Sigmoid colon (tissue), 7 donors: ENCODE data around the gene GCHFR. TPM values are rescaled to one million over a fixed set of nuclear protein-coding genes. Genes with fewer than 3 reads are reported as not detected.

Source experiments
- DNase-seq: peaks from one replicate; pipeline ENCODE4 v3.0.0-alpha.2; 2019
- H3K27ac ChIP-seq, 4 donors: fragments of 200-600 bp; sonication (generic); one replicate each; pipeline ENCODE4 v1.5.1; 2016 to 2019; ENCODE audit warnings: mild to moderate bottlenecking in 1 of 4
- H3K27me3 ChIP-seq, 3 donors: fragments of 200-600 bp; sonication (generic); one replicate each; pipeline ENCODE4 v1.5.1; 2019; ENCODE audit warnings: mild to moderate bottlenecking in 1 of 3
- H3K36me3 ChIP-seq, 4 donors: fragments of 200-600 bp; sonication (generic); one replicate each; pipeline ENCODE4 v1.5.1; 2016 to 2019
- H3K4me1 ChIP-seq, 4 donors: fragments of 200-600 bp; sonication (generic); one replicate each; pipeline ENCODE4 v1.5.1; 2017 to 2019
- H3K4me3 ChIP-seq, 4 donors: fragments of 200-600 bp; sonication (generic); one replicate each; pipeline ENCODE4 v1.5.1; 2017 to 2019; ENCODE audit warnings: mild to moderate bottlenecking in 2 of 4, moderate library complexity in 1 of 4
- H3K9me3 ChIP-seq, 4 donors: fragments of 200-600 bp in 3 of 4; sonication (generic) in 3 of 4; one replicate each; pipeline versions ENCODE4 v1.5.1 to v1.6.1; 2013 to 2019
- EP300 ChIP-seq, 4 donors: sonication (generic); formaldehyde crosslinking; IDR thresholded peaks; one replicate each; pipeline ENCODE4 v1.6.1; 2017; ENCODE audit warnings: antibody characterized with exemption in 4 of 4
- POLR2A ChIP-seq, 2 donors: fragments of 450-650 bp; IDR thresholded peaks; one replicate each; pipeline ENCODE4 v1.6.1; 2016; ENCODE audit warnings: antibody characterized with exemption in 2 of 2, mild to moderate bottlenecking in 2 of 2, moderate library complexity in 2 of 2
- POLR2AphosphoS5 ChIP-seq, 4 donors: sonication (generic); formaldehyde crosslinking; IDR thresholded peaks; one replicate each; pipeline ENCODE4 v1.6.1; 2017; ENCODE audit warnings: antibody characterized with exemption in 4 of 4
- WGBS, 2 donors: extraction: QIAGEN DNeasy Blood & Tissue Kit; methylation state at CpG; one replicate each; pipeline ENCODE4 v1.1.7; 2013; 5-methylcytosine and 5-hydroxymethylcytosine counted together
- intact Hi-C: fragments of 100-400 bp; cut with DNase I; formaldehyde crosslinking; loops from one replicate; pipeline ENCODE4 v1.15.1; 2023
- polyA plus RNA-seq, 3 donors: library from polyadenylated mRNA; stranded (reverse); fragments of 200-250 nt; gene quantifications; one replicate each; pipeline ENCODE4 v1.2.3, GENCODE V29; 2013
- total RNA-seq, 4 donors: library from RNA; depleted of rRNA; stranded (reverse); fragments of >200 nt; gene quantifications; one replicate each; pipeline ENCODE4 v1.1.0, GENCODE V29; 2016
- TF ChIP-seq, protein P1 (sequence below), 4 experiments: fragments of 450-650 bp in 3 of 4; fragments of 200-600 bp in 1 of 4; IDR thresholded peaks; one replicate each; pipeline ENCODE4 v1.5.1; 2016 to 2019; ENCODE audit warnings: antibody characterized with exemption in 4 of 4, mild to moderate bottlenecking in 3 of 4, moderate library complexity in 2 of 4
- donor health status: healthy with polysubstance abuse.
- donor health status: Bipolar disorder and iron deficiency.
- donor health status: healthy.

Gene GCHFR
- total and polyA plus RNA-seq, 7 donors, result 2.2 to 71.7 (median 27.8) TPM

- intact Hi-C loops, result no loop called here
- H3K27ac ChIP-seq, result no peak overlapping the region
- peaks cover 0 to 5% (median 0%) of the 10 kb centered on the region in 4 donors for H3K36me3 ChIP-seq
- no peak for DNase-seq
- H3K9me3 ChIP-seq, result no peaks in the 10 kb centered on the region
- H3K4me1 ChIP-seq, result peaks cover 0 to 4% (median 0%) of the 10 kb centered on the region in 4 donors
- 96 to 98% methylated on average over 3 of the region's 3 CpGs for WGBS, 2 donors
- no peak overlapping the region for H3K4me3 ChIP-seq
- H3K27me3 ChIP-seq, result no peaks in the 10 kb centered on the region
- TF ChIP-seq EP300 (IDR thresholded peaks at IDR 0.05) (no peak), POLR2AphosphoS5 (IDR thresholded peaks at IDR 0.05) (no peak), POLR2A (IDR thresholded peaks at IDR 0.05) (no peak)
- TF ChIP-seq, protein P1, sequence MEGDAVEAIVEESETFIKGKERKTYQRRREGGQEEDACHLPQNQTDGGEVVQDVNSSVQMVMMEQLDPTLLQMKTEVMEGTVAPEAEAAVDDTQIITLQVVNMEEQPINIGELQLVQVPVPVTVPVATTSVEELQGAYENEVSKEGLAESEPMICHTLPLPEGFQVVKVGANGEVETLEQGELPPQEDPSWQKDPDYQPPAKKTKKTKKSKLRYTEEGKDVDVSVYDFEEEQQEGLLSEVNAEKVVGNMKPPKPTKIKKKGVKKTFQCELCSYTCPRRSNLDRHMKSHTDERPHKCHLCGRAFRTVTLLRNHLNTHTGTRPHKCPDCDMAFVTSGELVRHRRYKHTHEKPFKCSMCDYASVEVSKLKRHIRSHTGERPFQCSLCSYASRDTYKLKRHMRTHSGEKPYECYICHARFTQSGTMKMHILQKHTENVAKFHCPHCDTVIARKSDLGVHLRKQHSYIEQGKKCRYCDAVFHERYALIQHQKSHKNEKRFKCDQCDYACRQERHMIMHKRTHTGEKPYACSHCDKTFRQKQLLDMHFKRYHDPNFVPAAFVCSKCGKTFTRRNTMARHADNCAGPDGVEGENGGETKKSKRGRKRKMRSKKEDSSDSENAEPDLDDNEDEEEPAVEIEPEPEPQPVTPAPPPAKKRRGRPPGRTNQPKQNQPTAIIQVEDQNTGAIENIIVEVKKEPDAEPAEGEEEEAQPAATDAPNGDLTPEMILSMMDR (IDR thresholded peaks at IDR 0.05), result no peak
Observed at GRCh38 chr15:40799523-40799922, 35.7 kb downstream of the GCHFR start.

- Histone ChIP-seq H3K27me3 (no peaks in the 10 kb centered on the region), H3K36me3 (peaks cover 0 to 5% (median 0%) of the 10 kb centered on the region in 4 donors), H3K27ac (no peak overlapping the region), H3K9me3 (no peaks in the 10 kb centered on the region), H3K4me1 (peaks cover 0 to 17% (median 11%) of the 10 kb centered on the region in 4 donors), H3K4me3 (no peak overlapping the region)
- WGBS, 2 donors, result 78 to 90% methylated on average over 2 of the region's 2 CpGs
- TF ChIP-seq, protein P1 (IDR thresholded peaks at IDR 0.05), result no peak
- TF ChIP-seq EP300 (IDR thresholded peaks at IDR 0.05), result no peak
- TF ChIP-seq POLR2AphosphoS5 (IDR thresholded peaks at IDR 0.05), result no peak
- TF ChIP-seq POLR2A (IDR thresholded peaks at IDR 0.05), result no peak
- intact Hi-C loops, result loop anchor here (10.0 kb wide), 1 partner anchor 638 kb away; the partner anchor contains the start of gene BUB1B
- no peak for DNase-seq
Observed at GRCh38 chr15:40803076-40803475, 39.2 kb downstream of the GCHFR start.

GRCh38 chr15:40803688-40804087 lies 39.8 kb downstream of the GCHFR start:
- intact Hi-C loops, result loop anchor here (10.0 kb wide), 1 partner anchor 639 kb away; the partner anchor contains the start of gene BUB1B
- 40 to 81% methylated on average over 1 of the region's 1 CpG for WGBS, 2 donors
- no peak for DNase-seq
- Histone ChIP-seq H3K27ac (no peak overlapping the region), H3K9me3 (no peaks in the 10 kb centered on the region), H3K36me3 (peaks cover 0 to 1% (median 0%) of the 10 kb centered on the region in 4 donors), H3K4me3 (no peak overlapping the region), H3K27me3 (no peaks in the 10 kb centered on the region), H3K4me1 (peaks cover 0 to 22% (median 17%) of the 10 kb centered on the region in 4 donors)
- TF ChIP-seq POLR2AphosphoS5 (IDR thresholded peaks at IDR 0.05) (no peak), POLR2A (IDR thresholded peaks at IDR 0.05) (no peak), EP300 (IDR thresholded peaks at IDR 0.05) (no peak)
- TF ChIP-seq, protein P1 (IDR thresholded peaks at IDR 0.05), result no peak

DNA sequence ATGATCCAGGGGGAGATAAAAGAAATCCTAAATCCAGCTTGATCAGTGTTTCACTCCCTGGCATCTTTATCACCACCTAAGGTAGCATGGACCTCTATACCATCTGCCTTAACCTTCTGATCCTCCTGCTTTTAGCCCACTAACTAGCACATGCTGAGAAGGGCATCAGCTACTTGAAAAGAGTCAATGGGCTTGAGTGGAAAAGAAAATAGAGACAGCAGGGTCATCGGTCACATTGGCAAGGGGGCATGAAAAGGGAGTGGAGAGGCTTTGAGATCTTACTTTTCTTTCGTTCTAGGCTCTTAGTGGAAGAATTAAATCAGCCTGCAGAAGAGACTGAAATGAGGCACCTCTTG lies 42.8 kb downstream of the GCHFR start:
- Histone ChIP-seq H3K36me3 (peaks cover 0 to 12% (median 3%) of the 10 kb centered on the region in 4 donors), H3K27ac (peak overlapping the region; percentile 94 to 98 (median 96)), H3K9me3 (no peaks in the 10 kb centered on the region), H3K4me3 (peak overlapping the region; percentile 85 to 98 (median 94)), H3K27me3 (no peaks in the 10 kb centered on the region), H3K4me1 (peaks cover 0 to 26% (median 19%) of the 10 kb centered on the region in 4 donors)
- 0 to 1% methylated on average over 2 of the region's 2 CpGs for WGBS, 2 donors
- TF ChIP-seq, protein P1 (IDR thresholded peaks at IDR 0.05), result no peak
- TF ChIP-seq EP300 (IDR thresholded peaks at IDR 0.05) (no peak), POLR2AphosphoS5 (IDR thresholded peaks at IDR 0.05) (no peak), POLR2A (IDR thresholded peaks at IDR 0.05) (no peak)
- intact Hi-C loops, result loop anchor here (1.0 to 10.0 kb wide), 5 partner anchors 39 to 642 kb away; partner anchors contain the start of genes BUB1B, C15orf62, RAD51 and RMDN3
- DNase-seq, result no peak
